Spinal cord (tissue), 10 donors: ENCODE data around the gene CENPP. TPM values are rescaled to one million over a fixed set of nuclear protein-coding genes. Genes with fewer than 3 reads are reported as not detected.
A peak's percentile ranks its signal among the peaks of the same experiment; 100 is the strongest.

Source experiments
- DNase-seq, 6 donors: peaks; one replicate each; pipeline versions ENCODE4 v3.0.0 to v3.0.0-alpha.2; 2013 to 2015; ENCODE audit warnings: low spot score in 6 of 6, low read depth in 4 of 6
- H3K27ac ChIP-seq: one replicate; pipeline ENCODE4 v1.5.1; 2013; ENCODE audit warnings: low read depth, low read length, control low read depth
- H3K27me3 ChIP-seq: one replicate; pipeline ENCODE4 v1.6.1; 2013; ENCODE audit warnings: low read length; ENCODE audit not compliant: control insufficient read depth, insufficient read depth
- H3K36me3 ChIP-seq: one replicate; pipeline ENCODE4 v1.6.1; 2013; ENCODE audit warnings: low read length; ENCODE audit not compliant: control insufficient read depth, insufficient read depth
- H3K4me1 ChIP-seq: one replicate; pipeline ENCODE4 v1.6.1; 2013; ENCODE audit warnings: low read length; ENCODE audit not compliant: control insufficient read depth, insufficient read depth
- H3K4me3 ChIP-seq: one replicate; pipeline ENCODE4 v1.5.1; 2013; ENCODE audit warnings: low read depth, low read length, control low read depth
- H3K9me3 ChIP-seq: one replicate; pipeline ENCODE4 v1.6.1; 2013; ENCODE audit warnings: low read length; ENCODE audit not compliant: control insufficient read depth, insufficient read depth
- WGBS: methylation state at CpG from one replicate; pipeline ENCODE4 v1.1.5; 2013; ENCODE audit warnings: missing lambda C conversion rate; ENCODE audit not compliant: insufficient coverage; 5-methylcytosine and 5-hydroxymethylcytosine counted together
- polyA plus RNA-seq, 2 donors: library from polyadenylated mRNA; unstranded; fragments of 120-200 nt; gene quantifications; one replicate each; pipeline ENCODE4 v1.2.1, GENCODE V29; 2013; ENCODE audit not compliant: insufficient read length in 2 of 2
- total RNA-seq, 2 donors: library from RNA; depleted of rRNA in 1 of 2; stranded (reverse); fragments of 120-200 nt in 1 of 2; fragments of >200 nt in 1 of 2; gene quantifications; one replicate each; pipeline versions ENCODE4 v1.2.3 to v1.2.4, GENCODE V29; 2013 to 2014
- donor health status: healthy.

The CENPP gene
- total and polyA plus RNA-seq, 4 donors, result 5.4 to 15.5 (median 10.2) TPM

- no peak overlapping the region for H3K4me3 ChIP-seq
- no peaks in the 10 kb centered on the region for H3K9me3 ChIP-seq
- no peaks in the 10 kb centered on the region for H3K27me3 ChIP-seq
- peaks cover 6% of the 10 kb centered on the region for H3K36me3 ChIP-seq
- no peaks in the 10 kb centered on the region for H3K4me1 ChIP-seq
- no peak overlapping the region for H3K27ac ChIP-seq
- no peak for DNase-seq
Observed at GRCh38 chr9:92626484-92626883, 300.7 kb downstream of the CENPP start.

GRCh38 chr9:92627651-92628050 lies 301.9 kb downstream of the CENPP start:
- no peak for DNase-seq
- Histone ChIP-seq H3K9me3 (no peaks in the 10 kb centered on the region), H3K4me3 (no peak overlapping the region), H3K27ac (no peak overlapping the region), H3K4me1 (no peaks in the 10 kb centered on the region), H3K36me3 (peaks cover 14% of the 10 kb centered on the region), H3K27me3 (no peaks in the 10 kb centered on the region)
- 100% methylated on average over 3 of the region's 5 CpGs for WGBS

- Histone ChIP-seq H3K9me3 (no peaks in the 10 kb centered on the region), H3K27ac (no peak overlapping the region), H3K4me3 (no peak overlapping the region), H3K36me3 (peaks cover 44% of the 10 kb centered on the region), H3K27me3 (no peaks in the 10 kb centered on the region), H3K4me1 (peaks cover 7% of the 10 kb centered on the region)
- no peak for DNase-seq
- WGBS, result 84% methylated on average over 4 of the region's 13 CpGs
Observed at GRCh38 chr9:92631452-92632343, 305.9 kb downstream of the CENPP start.

GRCh38 chr9:92632641-92633040 lies 306.9 kb downstream of the CENPP start:
- Histone ChIP-seq H3K9me3 (no peaks in the 10 kb centered on the region), H3K27me3 (no peaks in the 10 kb centered on the region), H3K4me3 (no peak overlapping the region), H3K27ac (no peak overlapping the region), H3K36me3 (peaks cover 54% of the 10 kb centered on the region), H3K4me1 (peaks cover 7% of the 10 kb centered on the region)
- no peak for DNase-seq
- 92% methylated on average over 5 of the region's 5 CpGs for WGBS

GRCh38 chr9:92633614-92634278 lies 308.0 kb downstream of the CENPP start:
- Histone ChIP-seq H3K4me1 (peaks cover 7% of the 10 kb centered on the region), H3K27me3 (no peaks in the 10 kb centered on the region), H3K27ac (no peak overlapping the region), H3K4me3 (no peak overlapping the region), H3K9me3 (no peaks in the 10 kb centered on the region), H3K36me3 (peaks cover 65% of the 10 kb centered on the region)
- 85% methylated on average over 5 of the region's 9 CpGs for WGBS
- DNase-seq, result no peak

- Histone ChIP-seq H3K36me3 (peaks cover 77% of the 10 kb centered on the region), H3K9me3 (no peaks in the 10 kb centered on the region), H3K4me3 (no peak overlapping the region), H3K27me3 (no peaks in the 10 kb centered on the region), H3K27ac (peak overlapping the region; percentile 1), H3K4me1 (peaks cover 7% of the 10 kb centered on the region)
- 68% methylated on average over 33 of the region's 35 CpGs for WGBS
- DNase-seq, result peak in 4 of 6 donors; percentile 13 to 79 (median 58)
Observed at GRCh38 chr9:92634712-92635605, 309.2 kb downstream of the CENPP start.

- Histone ChIP-seq H3K4me3 (no peak overlapping the region), H3K27ac (no peak overlapping the region), H3K9me3 (no peaks in the 10 kb centered on the region), H3K27me3 (no peaks in the 10 kb centered on the region), H3K4me1 (peaks cover 7% of the 10 kb centered on the region), H3K36me3 (peaks cover 84% of the 10 kb centered on the region)
- no peak for DNase-seq
- 93% methylated on average over 4 of the region's 4 CpGs for whole genome bisulfite sequencing
Observed at GRCh38 chr9:92635760-92636159, 310.0 kb downstream of the CENPP start.

- Histone ChIP-seq H3K27ac (no peak overlapping the region), H3K36me3 (peaks cover 93% of the 10 kb centered on the region), H3K9me3 (no peaks in the 10 kb centered on the region), H3K4me1 (peaks cover 7% of the 10 kb centered on the region), H3K4me3 (no peak overlapping the region), H3K27me3 (no peaks in the 10 kb centered on the region)
- 100% methylated on average over 2 of the region's 3 CpGs for WGBS
- no peak for DNase-seq
Observed at GRCh38 chr9:92636627-92637026, 310.9 kb downstream of the CENPP start.

- no peaks in the 10 kb centered on the region for H3K9me3 ChIP-seq
- H3K4me3 ChIP-seq, result no peak overlapping the region
- H3K27me3 ChIP-seq, result no peaks in the 10 kb centered on the region
- no peak for DNase-seq
- H3K4me1 ChIP-seq, result peaks cover 7% of the 10 kb centered on the region
- no peak overlapping the region for H3K27ac ChIP-seq
- H3K36me3 ChIP-seq, result peaks cover 96% of the 10 kb centered on the region
- 83% methylated on average over 7 of the region's 7 CpGs for WGBS
Observed at GRCh38 chr9:92637326-92637725, 311.6 kb downstream of the CENPP start.
